Measurements from ENCODE around the gene GATAD2A. TPM values are rescaled to one million over a fixed set of nuclear protein-coding genes. Genes with fewer than 3 reads are reported as not detected.

The GATAD2A gene
- total RNA-seq, 1 experiment from 2014 or later = 189 TPM

- H3K9me3 Mint-ChIP-seq = no peaks in the 10 kb centered on the region; a peak in 1 of 5 replicates
- Histone ChIP-seq H3K79me2 (ENCODE audit: insufficient read depth, low read length) (peaks cover 66% of the 10 kb centered on the region), H3K9me3 (ENCODE audit: control insufficient read depth, low read depth, low read length) (no peaks in the 10 kb centered on the region), H3K18ac (ENCODE audit: insufficient read length, low read depth, low read length) (no peak overlapping the region), H3K4ac (ENCODE audit: low read depth, low read length) (no peak overlapping the region), H3K23ac (ENCODE audit: insufficient read length, low read depth, low read length) (no peak overlapping the region), H3K23me2 (ENCODE audit: insufficient read length, low read depth, low read length, poor library complexity, severe bottlenecking) (peaks cover 12% of the 10 kb centered on the region), H3K56ac (ENCODE audit: insufficient read length, low read depth, low read length) (no peak overlapping the region), H2AK5ac (ENCODE audit: insufficient read length, low read length) (no peak overlapping the region), H4K91ac (ENCODE audit: insufficient read length, low read depth, low read length) (no peak overlapping the region), H3K14ac (ENCODE audit: insufficient read depth, low read length) (no peak overlapping the region), H3T11ph (ENCODE audit: low read length) (no peak overlapping the region), H3K27ac (ENCODE audit: insufficient read length, low read depth, low read length) (no peak overlapping the region), H3K9ac (ENCODE audit: extremely low read depth, insufficient read length, low read length) (no peak overlapping the region), H3K4me1 (ENCODE audit: insufficient read depth, low read length) (peaks cover 10% of the 10 kb centered on the region; the same call in 1 of the 2 replicates), H4K5ac (ENCODE audit: insufficient read length, low read depth, low read length) (no peak overlapping the region), H3K4me2 (ENCODE audit: insufficient read depth, insufficient read length, low read length) (peak overlapping the region; percentile 17), H4K20me1 (ENCODE audit: control insufficient read depth, insufficient read depth, insufficient read length) (peaks cover 3% of the 10 kb centered on the region), H2BK15ac (ENCODE audit: low read depth, low read length) (no peak overlapping the region), H2BK120ac (ENCODE audit: low read depth, low read length, poor library complexity, severe bottlenecking) (no peak overlapping the region), H3K27me3 (ENCODE audit: insufficient read depth, low read length) (no peaks in the 10 kb centered on the region), H2BK5ac (ENCODE audit: insufficient read length, low read length) (no peak overlapping the region), H2BK12ac (ENCODE audit: insufficient read length, low read depth, low read length) (no peak overlapping the region), H2AFZ (ENCODE audit: low read length) (no peak overlapping the region), H2BK20ac (ENCODE audit: low read depth, low read length, poor library complexity, severe bottlenecking) (no peak overlapping the region), H3K79me1 (ENCODE audit: insufficient read depth, low read depth, low read length, poor library complexity, severe bottlenecking) (peaks cover 10% of the 10 kb centered on the region), H4K8ac (replicated peaks; ENCODE audit: insufficient read length, low read depth, low read length) (no peak overlapping the region)
- peaks cover 7 to 18% (median 14%) of the 10 kb centered on the region in 3 experiments; a peak in 6 of 7 replicates for H3K36me3 Mint-ChIP-seq (ENCODE audit: insufficient read depth in 1 of 3, low read depth in 3 of 3)
- TF ChIP-seq, protein P1, sequence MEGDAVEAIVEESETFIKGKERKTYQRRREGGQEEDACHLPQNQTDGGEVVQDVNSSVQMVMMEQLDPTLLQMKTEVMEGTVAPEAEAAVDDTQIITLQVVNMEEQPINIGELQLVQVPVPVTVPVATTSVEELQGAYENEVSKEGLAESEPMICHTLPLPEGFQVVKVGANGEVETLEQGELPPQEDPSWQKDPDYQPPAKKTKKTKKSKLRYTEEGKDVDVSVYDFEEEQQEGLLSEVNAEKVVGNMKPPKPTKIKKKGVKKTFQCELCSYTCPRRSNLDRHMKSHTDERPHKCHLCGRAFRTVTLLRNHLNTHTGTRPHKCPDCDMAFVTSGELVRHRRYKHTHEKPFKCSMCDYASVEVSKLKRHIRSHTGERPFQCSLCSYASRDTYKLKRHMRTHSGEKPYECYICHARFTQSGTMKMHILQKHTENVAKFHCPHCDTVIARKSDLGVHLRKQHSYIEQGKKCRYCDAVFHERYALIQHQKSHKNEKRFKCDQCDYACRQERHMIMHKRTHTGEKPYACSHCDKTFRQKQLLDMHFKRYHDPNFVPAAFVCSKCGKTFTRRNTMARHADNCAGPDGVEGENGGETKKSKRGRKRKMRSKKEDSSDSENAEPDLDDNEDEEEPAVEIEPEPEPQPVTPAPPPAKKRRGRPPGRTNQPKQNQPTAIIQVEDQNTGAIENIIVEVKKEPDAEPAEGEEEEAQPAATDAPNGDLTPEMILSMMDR (conservative IDR thresholded peaks at IDR 0.05) = no peak
- peak overlapping the region; percentile 16 to 56; a peak in 4 of 5 replicates for H3K4me3 Mint-ChIP-seq
- peaks cover 51 to 56% of the 10 kb centered on the region in 2 experiments for H3K4me1 Mint-ChIP-seq
- no peaks in the 10 kb centered on the region for H3K27me3 Mint-ChIP-seq (ENCODE audit: low read depth)
- WGBS (ENCODE audit: extremely low coverage, insufficient read length, low lambda C conversion rate) = no CpG with 5 or more reads among the region's 4 CpGs
- 0 out of 7 replicates have a peak overlapping the region, but pooled peaks of 1 of the 3 experiments have one; percentile 2 for H3K27ac Mint-ChIP-seq
- DNase-seq = no peak
Measured at GRCh38 chr19:19409205-19409604, 3.7 kb downstream of the GATAD2A start.
